Middle frontal gyrus (tissue), 1 donor: Measurements from ENCODE around the gene PIK3CA.
"Not testable (repeated sequence)": the region's sequence is repeated elsewhere in the genome, so short reads cannot be mapped to it uniquely, and the experiment has no call there.

ENCODE experiments used
- DNase-seq: peaks from one replicate; pipeline ENCODE4 v3.0.0-alpha.2; 2015; ENCODE audit warnings: low spot score; ENCODE audit errors: extremely low spot score

PIK3CA gene

DNA sequence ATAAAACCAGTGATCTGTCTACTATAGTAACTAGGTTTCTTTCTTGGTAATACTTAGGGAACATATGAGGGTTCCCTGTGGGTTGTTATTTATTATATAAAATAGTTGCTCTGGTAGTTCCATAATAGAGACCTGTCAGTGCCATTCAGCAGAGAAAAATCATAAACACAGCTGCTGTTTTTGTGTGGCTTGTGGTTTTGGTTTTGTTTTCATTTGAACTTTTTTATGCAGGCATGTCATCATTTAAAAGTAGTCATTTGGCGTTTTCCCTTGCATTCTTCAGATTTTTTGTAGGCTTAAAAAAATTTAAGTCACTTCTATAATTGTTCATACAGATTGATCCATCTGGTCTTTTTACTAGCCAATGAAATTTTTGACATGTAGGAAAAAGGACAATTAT lies 47.9 kb downstream of the PIK3CA start:
- no peak for DNase-seq

GRCh38 chr3:179196700-179197099 lies 48.5 kb downstream of the PIK3CA start:
- no peak for DNase-seq

- no peak for DNase-seq
Measured at GRCh38 chr3:179200790-179201189, 52.6 kb downstream of the PIK3CA start.

- not testable (repeated sequence) for DNase-seq
Measured at GRCh38 chr3:179215550-179215949, 67.4 kb downstream of the PIK3CA start.

- not testable (repeated sequence) for DNase-seq
Measured at GRCh38 chr3:179218213-179218612, 70.1 kb downstream of the PIK3CA start.

GRCh38 chr3:179223548-179223947 lies 75.4 kb downstream of the PIK3CA start:
- no peak for DNase-seq

DNA sequence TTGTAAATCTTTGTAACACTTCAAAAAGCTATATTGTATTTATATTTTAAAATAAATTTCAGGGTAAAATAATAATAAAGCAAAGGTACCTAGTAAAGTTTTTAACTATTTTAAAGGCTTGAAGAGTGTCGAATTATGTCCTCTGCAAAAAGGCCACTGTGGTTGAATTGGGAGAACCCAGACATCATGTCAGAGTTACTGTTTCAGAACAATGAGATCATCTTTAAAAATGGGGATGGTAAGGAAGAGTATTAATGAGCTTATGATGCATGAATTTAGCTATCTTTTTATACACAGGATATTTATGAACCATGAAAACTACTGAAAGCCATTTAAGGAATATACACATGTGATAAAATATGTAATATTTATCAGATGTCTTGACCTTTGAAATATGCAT lies 76.4 kb downstream of the PIK3CA start:
- no peak for DNase-seq

GRCh38 chr3:179227349-179227748 lies 79.2 kb downstream of the PIK3CA start:
- no peak for DNase-seq

DNA sequence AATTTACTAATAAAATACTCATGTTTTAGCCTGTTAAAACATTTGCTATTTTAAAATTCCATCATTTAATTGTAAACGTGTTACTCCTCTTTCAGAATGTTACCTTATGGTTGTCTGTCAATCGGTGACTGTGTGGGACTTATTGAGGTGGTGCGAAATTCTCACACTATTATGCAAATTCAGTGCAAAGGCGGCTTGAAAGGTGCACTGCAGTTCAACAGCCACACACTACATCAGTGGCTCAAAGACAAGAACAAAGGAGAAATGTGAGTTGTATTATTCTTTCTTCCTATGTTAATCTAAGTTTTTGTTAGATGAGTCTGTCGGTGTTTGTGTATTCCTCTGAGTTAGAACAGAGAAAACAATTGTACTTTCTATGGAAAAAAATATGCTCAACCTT lies 81.0 kb downstream of the PIK3CA start:
- DNase-seq: no peak

DNA sequence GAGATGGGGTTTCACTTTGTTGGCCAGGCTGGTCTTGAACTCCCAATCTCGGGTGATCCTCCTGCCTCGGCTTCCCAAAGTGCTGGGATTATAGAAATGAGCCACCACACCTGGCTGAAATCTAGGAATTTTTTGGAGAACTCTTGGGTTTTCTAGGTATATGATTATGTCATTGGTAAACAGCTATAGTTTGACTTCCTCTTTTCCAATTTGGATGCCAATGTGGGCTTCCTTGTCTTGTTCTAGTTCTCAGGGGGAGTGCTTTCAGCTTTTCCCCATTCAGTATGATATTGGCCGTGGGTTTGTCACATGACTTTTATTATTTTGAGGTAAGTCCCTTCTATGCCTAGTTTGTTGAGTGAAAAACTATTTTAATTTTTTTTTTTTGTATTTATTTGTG lies 84.9 kb downstream of the PIK3CA start:
- no peak for DNase-seq

- no peak for DNase-seq
Measured at GRCh38 chr3:179234199-179234598, 86.0 kb downstream of the PIK3CA start.

- DNase-seq: no peak
Measured at GRCh38 chr3:179236669-179237301, 88.6 kb downstream of the PIK3CA start.

DNA sequence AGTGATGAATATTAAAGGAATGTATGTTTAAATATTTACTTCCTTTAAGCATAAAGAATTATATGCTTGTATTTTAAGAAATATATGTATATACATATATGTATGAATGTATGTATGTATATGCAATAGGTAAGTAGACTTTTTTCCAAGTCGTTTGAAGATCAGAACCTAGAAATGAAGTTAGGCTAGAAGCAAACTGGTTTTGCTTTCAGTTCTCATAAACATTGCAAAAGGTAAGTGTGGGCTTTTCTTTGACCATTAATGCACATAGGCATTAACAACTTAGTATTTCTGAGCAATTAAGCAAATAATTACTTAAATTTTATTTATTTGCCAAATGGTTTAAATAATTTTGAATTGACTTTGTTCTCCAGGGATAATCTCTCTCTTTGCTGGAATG lies 92.1 kb downstream of the PIK3CA start:
- not testable (repeated sequence) for DNase-seq

DNA sequence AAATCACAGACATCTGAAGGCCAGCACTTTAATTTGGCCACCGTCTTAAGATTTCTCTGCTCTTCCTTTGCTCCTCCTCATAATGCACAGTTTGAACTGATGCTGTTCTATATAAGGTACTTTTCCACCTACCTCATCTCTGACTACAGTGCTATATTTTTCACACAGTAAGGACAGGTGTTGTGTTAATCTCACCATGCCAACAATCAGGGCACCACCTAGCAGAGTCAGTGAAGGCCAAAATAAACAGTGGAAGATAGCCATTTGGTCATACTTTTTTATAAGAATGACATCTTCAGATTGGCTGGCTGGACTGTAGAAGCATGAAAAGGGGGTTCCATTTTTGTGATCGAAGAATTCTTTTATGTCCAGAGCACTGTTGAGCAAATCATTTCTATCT lies 94.7 kb downstream of the PIK3CA start:
- DNase-seq: not testable (repeated sequence)

- no peak for DNase-seq
Measured at GRCh38 chr3:179244878-179245277, 96.7 kb downstream of the PIK3CA start.

DNA sequence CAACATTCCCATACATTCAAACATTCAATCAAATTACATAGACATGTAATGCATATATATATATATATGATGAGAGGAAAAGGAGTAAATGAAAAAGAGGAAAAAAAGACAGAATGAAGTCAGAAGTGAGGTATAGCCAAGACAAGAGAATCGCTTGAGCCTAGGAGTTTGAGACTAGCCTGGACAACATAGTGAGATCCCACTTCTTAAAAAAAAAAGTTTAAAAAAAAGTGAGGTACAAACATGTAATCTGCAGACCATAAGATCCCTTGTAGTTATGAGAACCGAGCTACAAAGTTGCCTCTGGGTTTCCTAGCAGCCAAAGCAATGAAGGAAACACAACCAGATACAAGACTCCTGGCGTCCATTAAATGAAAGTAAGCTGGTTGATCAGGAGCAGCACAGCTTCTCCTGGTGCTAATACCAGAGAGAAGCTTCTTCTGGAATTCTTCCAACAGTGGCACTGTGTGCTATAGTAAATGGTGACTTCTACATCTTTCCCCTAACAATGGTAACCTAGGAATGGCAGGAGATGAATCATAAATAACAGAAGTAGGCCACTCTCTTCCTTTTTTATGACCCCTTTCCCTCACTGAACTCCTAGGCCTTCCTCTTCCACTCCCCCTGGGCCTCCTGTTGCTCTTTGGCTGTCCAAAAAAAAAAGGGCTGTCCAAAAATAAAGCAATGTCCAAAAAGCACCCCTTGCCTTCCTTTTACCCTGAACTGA lies 99.3 kb downstream of the PIK3CA start:
- no peak for DNase-seq

GRCh38 chr3:179250803-179251476 lies 102.8 kb downstream of the PIK3CA start, which contains the start of gene KCNMB3:
Gene KCNMB3 (minus strand): TSS chr3:179251114. CDS start chr3:179250990, 124 bp downstream.
- no peak for DNase-seq

DNA sequence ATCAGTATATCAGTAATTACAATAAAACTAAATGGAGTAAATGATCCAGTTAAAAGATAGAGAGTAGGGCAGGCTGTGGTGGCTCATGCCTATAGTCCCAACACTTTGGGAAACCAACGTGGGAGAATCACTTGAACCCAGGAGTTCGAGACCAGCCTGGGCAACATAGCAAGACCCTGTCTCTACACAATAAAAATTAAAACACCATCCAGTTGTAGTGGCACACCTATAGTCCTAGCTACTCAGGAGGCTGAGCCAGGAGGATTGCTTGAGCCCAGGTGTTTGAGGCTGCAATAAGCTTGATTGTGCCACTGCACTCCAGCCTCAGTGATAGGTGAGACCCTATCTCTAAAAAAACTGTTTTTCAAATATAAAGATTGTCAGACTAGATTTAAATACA lies 108.7 kb downstream of the PIK3CA start:
- no peak for DNase-seq

GRCh38 chr3:179257742-179258141 lies 109.6 kb downstream of the PIK3CA start:
- DNase-seq: not testable (repeated sequence)

DNA sequence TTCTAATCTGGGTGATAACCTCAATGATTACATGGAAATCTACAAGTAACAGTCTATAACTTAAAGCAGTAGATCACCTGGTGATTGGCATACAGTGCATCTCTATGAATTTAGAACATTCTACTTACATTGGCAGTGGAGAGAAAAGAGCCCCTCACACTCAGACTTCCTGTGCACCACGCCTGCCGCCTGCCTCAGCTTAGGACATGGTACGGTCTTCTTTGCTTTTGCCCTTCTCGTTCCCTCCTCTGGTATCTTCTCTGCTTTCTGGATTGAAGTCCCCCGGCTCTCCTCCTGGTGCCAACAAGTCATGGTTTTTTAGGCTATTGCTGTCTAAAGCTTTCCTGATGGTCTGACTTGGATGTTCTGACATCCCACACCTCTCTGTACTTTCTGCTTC lies 110.7 kb downstream of the PIK3CA start:
- DNase-seq: no peak

DNA sequence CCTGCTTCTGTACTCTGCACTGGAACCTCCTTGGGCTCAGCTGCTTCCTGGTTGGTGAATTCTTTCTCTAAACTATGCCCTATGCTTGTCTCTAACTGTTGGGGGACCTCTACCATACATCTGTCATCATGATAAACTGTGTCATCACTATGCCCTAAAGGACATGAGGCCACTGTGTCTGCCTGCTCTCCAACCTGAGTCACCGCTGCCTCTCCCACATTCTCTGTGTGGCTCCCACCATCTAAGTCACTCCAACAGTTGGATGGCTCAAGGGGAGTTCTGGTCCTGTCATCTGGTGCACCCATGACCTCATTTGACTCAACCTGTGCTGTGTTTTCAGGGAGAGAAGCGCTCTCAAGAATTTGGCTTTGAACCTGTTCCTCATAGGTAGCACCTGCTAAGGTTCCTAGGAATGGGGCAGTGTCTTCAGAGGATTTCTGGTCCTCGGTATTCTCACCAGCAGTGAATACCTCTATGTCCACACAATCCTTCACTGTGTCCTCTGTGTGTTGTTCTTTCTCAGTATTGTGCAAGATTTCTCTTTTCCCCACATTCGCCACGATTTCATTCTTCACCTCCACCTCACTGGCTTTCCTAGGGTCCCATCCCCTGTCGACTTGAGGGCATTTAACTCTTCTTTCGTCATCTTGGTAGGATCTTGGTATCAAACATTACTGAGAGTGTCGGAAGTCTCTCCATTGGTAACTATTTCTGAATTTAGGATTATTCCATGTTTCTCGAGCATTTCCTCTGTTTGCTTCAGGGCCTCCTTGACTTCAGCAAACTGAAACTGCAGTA lies 112.0 kb downstream of the PIK3CA start:
- DNase-seq: not testable (repeated sequence)
